C4-2B (cell line): ENCODE measurements around the gene ANKRD13A.

Experiments used
- CTCF ChIP-seq: fragments of 450-650 bp; conservative IDR thresholded peaks from 2 replicates; pipeline ENCODE4 v1.5.1; 2017; ENCODE audit warnings: mild to moderate bottlenecking
- ZFX ChIP-seq: fragments of 450-650 bp; IDR thresholded peaks from 2 replicates; pipeline ENCODE4 v1.6.1; 2017

GRCh38 chr12:110080410-110080809, 81.2 kb downstream of the ANKRD13A start:
- TF ChIP-seq CTCF (no peak), ZFX (no peak)
